Uterus (tissue), 4 donors: Measurements from ENCODE around the gene ACTL8. TPM values are rescaled to one million over a fixed set of nuclear protein-coding genes. Genes with fewer than 3 reads are reported as not detected.

Source experiments
- DNase-seq, 2 donors: peaks; one replicate each; pipeline ENCODE4 v3.0.0-alpha.2; 2019 to 2020
- H3K27ac ChIP-seq, 2 donors: fragments of 200-600 bp; sonication (generic); 1 replicate in 1 of 2; 2 replicates in 1 of 2; pipeline ENCODE4 v1.5.1; 2016 to 2018
- H3K27me3 ChIP-seq, 2 donors: fragments of 200-600 bp; sonication (generic); one replicate each; pipeline ENCODE4 v1.5.1; 2018 to 2019; ENCODE audit warnings: control low read depth in 1 of 2
- H3K36me3 ChIP-seq, 2 donors: fragments of 200-600 bp; sonication (generic); one replicate each; pipeline ENCODE4 v1.5.1; 2019; ENCODE audit warnings: control low read depth in 1 of 2
- H3K4me1 ChIP-seq, 2 donors: fragments of 200-600 bp; sonication (generic); one replicate each; pipeline ENCODE4 v1.5.1; 2018 to 2019; ENCODE audit warnings: control low read depth in 1 of 2
- H3K4me3 ChIP-seq, 2 donors: fragments of 200-600 bp; sonication (generic); 1 replicate in 1 of 2; 2 replicates in 1 of 2; pipeline ENCODE4 v1.5.1; 2018 to 2019; ENCODE audit warnings: mild to moderate bottlenecking in 1 of 2
- H3K9me3 ChIP-seq, 2 donors: fragments of 200-600 bp; sonication (generic); one replicate each; pipeline ENCODE4 v1.5.1; 2019; ENCODE audit warnings: control low read depth in 1 of 2
- POLR2A ChIP-seq, 2 donors: fragments of 450-650 bp; IDR thresholded peaks; one replicate each; pipeline ENCODE4 v1.6.1; 2016; ENCODE audit warnings: antibody characterized with exemption in 2 of 2, mild to moderate bottlenecking in 1 of 2, moderate library complexity in 1 of 2
- intact Hi-C: fragments of 100-400 bp; cut with DNase I; formaldehyde crosslinking; loops from one replicate; pipeline ENCODE4 v1.15.1; 2023; ENCODE audit warnings: low total_unique reads
- total RNA-seq, 4 donors: library from RNA; depleted of rRNA in 3 of 4; stranded (reverse); fragments of >200 nt in 3 of 4; gene quantifications; one replicate each; pipeline versions ENCODE4 v1.1.0 to v1.2.4, GENCODE V29; 2014 to 2023
- TF ChIP-seq, protein P1 (sequence below), 4 experiments: fragments of 200-600 bp in 2 of 4; fragments of 450-650 bp in 2 of 4; sonication (generic) in 2 of 4; IDR thresholded peaks; one replicate each; pipeline ENCODE4 v1.5.1; 2016 to 2019; ENCODE audit warnings: antibody characterized with exemption in 4 of 4, mild to moderate bottlenecking in 2 of 4, moderate library complexity in 1 of 4
- donor health status: DM: yes; HTN: yes; CAD: no.

The ACTL8 gene
- total RNA-seq, 4 donors from 2014 or later: not detected

DNA sequence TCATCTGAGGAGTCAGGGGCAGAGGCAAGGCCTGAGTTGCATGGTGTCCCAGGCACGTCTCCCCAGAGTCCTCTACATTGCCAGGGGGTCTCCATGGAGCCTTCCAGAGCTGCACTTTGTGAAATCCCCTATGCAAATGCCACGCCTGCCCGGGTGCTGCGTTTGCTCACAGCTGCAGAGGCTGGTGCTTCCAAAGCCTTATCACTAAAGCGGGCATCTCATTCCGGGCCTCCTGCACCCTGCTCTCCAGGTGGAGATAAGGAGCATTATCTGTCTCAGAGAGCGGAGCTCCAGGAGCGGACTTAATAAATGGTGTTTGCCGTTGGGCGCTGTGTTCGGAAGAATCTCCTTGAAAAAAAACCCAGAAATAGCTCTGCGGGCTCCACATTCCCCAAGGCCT, 25.9 kb upstream of the ACTL8 start:
- Histone ChIP-seq H3K9me3 (no peaks in the 10 kb centered on the region), H3K27me3 (no peaks in the 10 kb centered on the region), H3K36me3 (no peaks in the 10 kb centered on the region), H3K4me1 (no peaks in the 10 kb centered on the region), H3K4me3 (no peak overlapping the region), H3K27ac (no peak overlapping the region)
- no peak for TF ChIP-seq POLR2A (IDR thresholded peaks at IDR 0.05)
- TF ChIP-seq, protein P1, sequence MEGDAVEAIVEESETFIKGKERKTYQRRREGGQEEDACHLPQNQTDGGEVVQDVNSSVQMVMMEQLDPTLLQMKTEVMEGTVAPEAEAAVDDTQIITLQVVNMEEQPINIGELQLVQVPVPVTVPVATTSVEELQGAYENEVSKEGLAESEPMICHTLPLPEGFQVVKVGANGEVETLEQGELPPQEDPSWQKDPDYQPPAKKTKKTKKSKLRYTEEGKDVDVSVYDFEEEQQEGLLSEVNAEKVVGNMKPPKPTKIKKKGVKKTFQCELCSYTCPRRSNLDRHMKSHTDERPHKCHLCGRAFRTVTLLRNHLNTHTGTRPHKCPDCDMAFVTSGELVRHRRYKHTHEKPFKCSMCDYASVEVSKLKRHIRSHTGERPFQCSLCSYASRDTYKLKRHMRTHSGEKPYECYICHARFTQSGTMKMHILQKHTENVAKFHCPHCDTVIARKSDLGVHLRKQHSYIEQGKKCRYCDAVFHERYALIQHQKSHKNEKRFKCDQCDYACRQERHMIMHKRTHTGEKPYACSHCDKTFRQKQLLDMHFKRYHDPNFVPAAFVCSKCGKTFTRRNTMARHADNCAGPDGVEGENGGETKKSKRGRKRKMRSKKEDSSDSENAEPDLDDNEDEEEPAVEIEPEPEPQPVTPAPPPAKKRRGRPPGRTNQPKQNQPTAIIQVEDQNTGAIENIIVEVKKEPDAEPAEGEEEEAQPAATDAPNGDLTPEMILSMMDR (IDR thresholded peaks at IDR 0.05): no peak
- DNase-seq: no peak
- intact Hi-C loops: no loop called here

DNA sequence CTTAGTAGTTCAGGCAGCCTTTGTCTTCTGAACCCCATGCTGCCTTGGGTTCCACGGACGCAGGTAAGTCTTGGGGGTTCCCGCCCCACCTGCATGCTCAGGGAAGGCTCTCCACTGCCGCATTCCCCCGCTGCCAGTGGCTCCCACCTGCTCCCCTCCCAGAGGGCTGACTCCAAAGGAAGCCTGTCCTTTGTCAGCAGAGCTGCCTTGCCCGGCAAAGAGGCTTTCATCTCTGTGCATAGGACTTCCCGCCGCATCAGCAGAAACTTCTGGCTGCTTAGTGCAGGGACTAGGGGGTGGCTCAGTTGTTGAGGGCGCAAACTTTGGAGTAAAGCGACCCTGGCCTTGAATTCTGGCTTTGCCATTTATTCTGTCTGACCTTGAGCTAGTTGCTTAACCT, 25.2 kb upstream of the ACTL8 start:
- no peak for DNase-seq
- H3K27me3 ChIP-seq: no peaks in the 10 kb centered on the region
- intact Hi-C loops: no loop called here
- H3K4me3 ChIP-seq: no peak overlapping the region
- no peaks in the 10 kb centered on the region for H3K4me1 ChIP-seq
- no peaks in the 10 kb centered on the region for H3K36me3 ChIP-seq
- no peak for TF ChIP-seq POLR2A (IDR thresholded peaks at IDR 0.05)
- TF ChIP-seq, protein P1 (IDR thresholded peaks at IDR 0.05): no peak
- H3K9me3 ChIP-seq: no peaks in the 10 kb centered on the region
- no peak overlapping the region for H3K27ac ChIP-seq

DNA sequence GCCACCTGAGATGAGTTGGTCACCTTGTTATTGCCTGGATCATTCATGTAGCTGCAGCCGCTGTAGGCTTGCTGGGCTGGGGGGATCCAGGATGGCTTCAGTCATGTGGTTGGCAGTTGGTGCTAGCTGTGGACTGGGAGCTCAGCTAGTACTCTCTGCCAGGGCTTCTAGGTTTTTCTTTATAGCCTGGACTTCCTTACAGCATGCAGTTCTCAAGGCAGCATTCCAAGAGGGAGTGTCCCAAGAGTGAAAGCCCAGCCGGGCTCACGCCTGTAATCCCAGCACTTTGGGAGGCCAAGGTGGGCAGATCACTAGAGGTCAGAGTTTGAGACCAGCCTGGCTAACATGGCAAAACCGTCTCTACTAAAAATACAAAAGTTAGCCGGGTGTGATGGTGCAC, 23.7 kb upstream of the ACTL8 start:
- no peak for DNase-seq
- Histone ChIP-seq H3K36me3 (no peaks in the 10 kb centered on the region), H3K9me3 (no peaks in the 10 kb centered on the region), H3K27ac (no peak overlapping the region), H3K4me1 (no peaks in the 10 kb centered on the region), H3K27me3 (no peaks in the 10 kb centered on the region), H3K4me3 (no peak overlapping the region)
- intact Hi-C loops: no loop called here
- TF ChIP-seq POLR2A (IDR thresholded peaks at IDR 0.05): no peak
- TF ChIP-seq, protein P1 (IDR thresholded peaks at IDR 0.05): no peak

DNA sequence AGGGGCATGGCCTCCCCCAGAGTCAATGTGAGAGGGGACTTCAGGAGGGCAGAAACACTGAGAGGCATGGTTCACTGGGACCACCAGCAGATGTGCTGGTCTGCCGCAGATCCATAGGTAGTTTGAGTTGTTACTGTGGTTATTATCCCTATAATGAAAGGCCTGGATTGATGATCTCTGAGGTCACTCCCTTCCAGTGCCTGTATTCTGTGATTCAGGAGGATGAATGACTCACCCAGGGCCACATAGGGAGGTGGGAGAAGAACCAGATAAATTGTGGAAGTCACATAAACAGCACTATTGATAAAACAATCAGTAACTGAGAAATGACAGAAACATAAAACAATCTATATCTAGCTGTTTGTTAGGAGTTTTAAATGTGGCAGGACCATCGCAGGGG, 22.7 kb upstream of the ACTL8 start:
- Histone ChIP-seq H3K4me3 (no peak overlapping the region), H3K4me1 (no peaks in the 10 kb centered on the region), H3K27me3 (no peaks in the 10 kb centered on the region), H3K36me3 (no peaks in the 10 kb centered on the region), H3K9me3 (no peaks in the 10 kb centered on the region), H3K27ac (no peak overlapping the region)
- intact Hi-C loops: no loop called here
- TF ChIP-seq POLR2A (IDR thresholded peaks at IDR 0.05): no peak
- TF ChIP-seq, protein P1 (IDR thresholded peaks at IDR 0.05): no peak
- DNase-seq: no peak

DNA sequence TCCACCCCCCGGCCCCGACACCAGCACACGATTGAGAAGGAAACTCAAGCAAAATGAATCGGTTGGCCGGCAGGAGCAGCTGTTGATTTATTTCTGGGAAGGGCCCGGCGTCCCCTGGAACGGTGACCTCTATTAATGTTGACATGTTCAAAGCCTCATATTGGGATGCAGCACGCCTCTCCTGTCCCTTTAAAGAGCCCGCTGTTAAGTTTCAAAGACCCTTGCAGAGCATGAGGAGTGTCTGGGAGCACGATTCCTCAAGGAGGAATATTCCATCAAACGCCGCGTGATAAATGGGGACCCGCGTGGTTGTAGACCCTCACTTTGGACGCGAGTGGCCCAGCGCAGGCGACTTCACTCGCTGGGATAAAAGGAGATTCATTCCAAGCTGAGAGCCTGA, 21.5 kb upstream of the ACTL8 start:
- Histone ChIP-seq H3K27me3 (no peaks in the 10 kb centered on the region), H3K9me3 (no peaks in the 10 kb centered on the region), H3K4me3 (no peak overlapping the region), H3K4me1 (no peaks in the 10 kb centered on the region), H3K36me3 (no peaks in the 10 kb centered on the region), H3K27ac (no peak overlapping the region)
- TF ChIP-seq POLR2A (IDR thresholded peaks at IDR 0.05): no peak
- TF ChIP-seq, protein P1 (IDR thresholded peaks at IDR 0.05): no peak
- intact Hi-C loops: no loop called here
- no peak for DNase-seq
